Lower leg skin (tissue), 3 donors: Measurements from ENCODE around the gene S100A5.

Experiments used
- CTCF ChIP-seq, 3 donors: fragments of 450-650 bp; IDR thresholded peaks; one replicate each; pipeline ENCODE4 v1.5.1; 2016; ENCODE audit warnings: antibody characterized with exemption in 3 of 3, mild to moderate bottlenecking in 3 of 3, moderate library complexity in 2 of 3
- POLR2A ChIP-seq, 2 donors: fragments of 450-650 bp; IDR thresholded peaks; one replicate each; pipeline ENCODE4 v1.6.1; 2016 to 2017; ENCODE audit warnings: antibody characterized with exemption in 2 of 2, mild to moderate bottlenecking in 1 of 2, moderate library complexity in 1 of 2

GRCh38 chr1:153536671-153537375 is 3.9 kb downstream of the S100A5 start:
- TF ChIP-seq CTCF (IDR thresholded peaks at IDR 0.05) (no peak), POLR2A (IDR thresholded peaks at IDR 0.05) (no peak)
